HCT116 (cell line): ENCODE measurements around the gene TMEM161B. TPM values are rescaled to one million over a fixed set of nuclear protein-coding genes. Genes with fewer than 3 reads are reported as not detected.

ENCODE experiments used
- ATAC-seq: fragments of 200-7000 bp; cut with Tn5 transposase; 2 replicates; pipeline ENCODE4 v1.9.1; 2020; ENCODE audit warnings: mild to moderate bottlenecking, moderate library complexity
- BruUV-seq: library from RNA; stranded (reverse); fragments of 400-500 nt; replicated peaks from 2 replicates; lab custom pipeline; 2021; lab: Mats Ljungman, UMichigan
- CTCF ChIA-PET: fragments of 300-600 bp; sonication (Branson Sonifier 250); formaldehyde crosslinking; loops from one replicate; lab custom pipeline; 2021; ENCODE audit warnings: antibody characterized with exemption; lab: Charles Lee
- POLR2A ChIA-PET: fragments of 300-600, 350-600 bp; sonication (Branson Sonifier 250); formaldehyde crosslinking; loops from one replicate; lab custom pipeline; 2021; ENCODE audit warnings: antibody characterized with exemption; lab: Charles Lee
- RAD21 ChIA-PET, 2 experiments: fragments of 300-600 bp; sonication (Branson Sonifier 250); formaldehyde crosslinking; loops; one replicate each; lab custom pipeline; 2023; ENCODE audit warnings: low total read pairs in 2 of 2; ENCODE audit not compliant: uncharacterized antibody in 2 of 2, unreplicated experiment in 2 of 2, low non-redundant PET in 1 of 2; lab: Charles Lee
- DNase-seq: peaks from one replicate; pipeline ENCODE4 v3.0.0-alpha.2; 2010; ENCODE audit warnings: low read depth, low spot score
- H2AFZ ChIP-seq: fragments of 200-600 bp; shearing (Covaris generic), sonication (generic); 2 replicates; pipeline ENCODE4 v1.6.1; 2017; ENCODE audit warnings: low read depth, mixed run types, mixed read lengths, antibody characterized with exemption, low read length; ENCODE audit not compliant: poor library complexity, severe bottlenecking
- H3K27ac ChIP-seq: 2 replicates; pipeline ENCODE4 v1.5.1; 2012; ENCODE audit warnings: low read depth, low read length
- H3K27me3 ChIP-seq: fragments of 200-600 bp; sonication (generic); 2 replicates; pipeline ENCODE4 v1.6.1; 2016; ENCODE audit warnings: mixed run types, low read length, mixed read lengths; ENCODE audit not compliant: insufficient read depth
- H3K36me3 ChIP-seq, 2 experiments: fragments of 200-500 bp in 1 of 2; fragments of 200-600 bp in 1 of 2; sonication (Bioruptor generic) in 1 of 2; sonication (generic) in 1 of 2; 2 replicates each; pipeline versions ENCODE4 v1.5.1 to v1.6.1; 2014 to 2016; ENCODE audit warnings: low read length in 2 of 2, inconsistent platforms in 1 of 2, mixed read lengths in 1 of 2, mixed run types in 1 of 2; ENCODE audit not compliant: insufficient read depth in 2 of 2, control insufficient read depth in 1 of 2
- H3K4me1 ChIP-seq, 2 experiments: fragments of 200-600 bp in 1 of 2; sonication (generic) in 1 of 2; 2 replicates each; pipeline versions ENCODE4 v1.5.1 to v1.6.1; 2012 to 2017; ENCODE audit warnings: low read length in 2 of 2, inconsistent platforms in 1 of 2, mild to moderate bottlenecking in 1 of 2, mixed read lengths in 1 of 2, mixed run types in 1 of 2, moderate library complexity in 1 of 2; ENCODE audit not compliant: insufficient read depth in 2 of 2, control insufficient read depth in 1 of 2
- H3K4me2 ChIP-seq: fragments of 200-600 bp; sonication (generic); 2 replicates; pipeline ENCODE4 v1.6.1; 2017; ENCODE audit warnings: mixed run types, low read length, mixed read lengths
- H3K4me3 ChIP-seq, 2 experiments: fragments of 200-600 bp in 1 of 2; sonication (generic) in 1 of 2; replicated peaks in 1 of 2; 2 replicates each; pipeline ENCODE4 v1.5.1; 2011 to 2016; ENCODE audit warnings: low read length in 2 of 2, control low read depth in 1 of 2, low read depth in 1 of 2, mild to moderate bottlenecking in 1 of 2, mixed read lengths in 1 of 2, mixed run types in 1 of 2
- H3K79me2 ChIP-seq: fragments of 200-600 bp; sonication (generic); 2 replicates; pipeline ENCODE4 v1.6.1; 2017; ENCODE audit warnings: mild to moderate bottlenecking, mixed run types, low read length, moderate library complexity, mixed read lengths; ENCODE audit not compliant: insufficient read depth
- H3K9ac ChIP-seq: fragments of 200-600 bp; sonication (generic); 2 replicates; pipeline ENCODE4 v1.6.1; 2016; ENCODE audit warnings: low read length, mixed read lengths
- H3K9me2 ChIP-seq: fragments of 200-600 bp; sonication (generic), shearing (Covaris generic); 2 replicates; pipeline ENCODE4 v1.6.1; 2017; ENCODE audit warnings: mixed run types, mild to moderate bottlenecking, moderate library complexity; ENCODE audit not compliant: insufficient read depth
- H3K9me3 ChIP-seq, 2 experiments: fragments of 200-500 bp in 1 of 2; fragments of 200-600 bp in 1 of 2; sonication (Bioruptor generic) in 1 of 2; sonication (generic) in 1 of 2; 2 replicates each; pipeline ENCODE4 v1.6.1; 2014 to 2017; ENCODE audit warnings: low read length in 2 of 2, mixed read lengths in 2 of 2, inconsistent platforms in 1 of 2, low read depth in 1 of 2, mild to moderate bottlenecking in 1 of 2, mixed run types in 1 of 2, moderate library complexity in 1 of 2; ENCODE audit not compliant: control insufficient read depth in 1 of 2, insufficient read depth in 1 of 2
- H4K20me1 ChIP-seq: fragments of 200-600 bp; sonication (generic), shearing (Covaris generic); 2 replicates; pipeline ENCODE4 v1.6.1; 2017; ENCODE audit warnings: mixed run types, mild to moderate bottlenecking, moderate library complexity; ENCODE audit not compliant: insufficient read depth
- CEBPB ChIP-seq: IDR thresholded peaks from 2 replicates; pipeline ENCODE4 v1.6.1; 2012; ENCODE audit warnings: low read depth
- EZH2phosphoT487 ChIP-seq: fragments of 200-600 bp; IDR thresholded peaks from 2 replicates; pipeline ENCODE4 v1.6.1; 2018; ENCODE audit warnings: antibody characterized with exemption, borderline replicate concordance
- FOSL1 ChIP-seq: IDR thresholded peaks from 2 replicates; pipeline ENCODE4 v1.6.1; 2012; ENCODE audit warnings: low read depth
- MAX ChIP-seq: IDR thresholded peaks from 2 replicates; pipeline ENCODE4 v1.6.1; 2012
- POLR2A ChIP-seq: IDR thresholded peaks from 2 replicates; pipeline ENCODE4 v1.7.0; 2011; ENCODE audit warnings: borderline replicate concordance; ENCODE audit not compliant: insufficient read depth, insufficient read length; ENCODE audit errors: extremely low read depth
- SP1 ChIP-seq: IDR thresholded peaks from 2 replicates; pipeline ENCODE4 v1.6.1; 2012; ENCODE audit warnings: low read depth
- YY1 ChIP-seq: IDR thresholded peaks from 2 replicates; pipeline ENCODE4 v1.6.1; 2011; ENCODE audit warnings: low read length, low read depth, moderate library complexity, mild to moderate bottlenecking; ENCODE audit not compliant: insufficient replicate concordance; ENCODE audit errors: extremely low read depth
- ZBTB33 ChIP-seq: IDR thresholded peaks from 2 replicates; pipeline ENCODE4 v1.6.1; 2011; ENCODE audit warnings: mild to moderate bottlenecking, low read length, moderate library complexity; ENCODE audit not compliant: insufficient replicate concordance; ENCODE audit errors: extremely low read depth
- intact Hi-C: fragments of 100-400 bp; cut with micrococcal nuclease; formaldehyde crosslinking; loops from 2 replicates; pipeline ENCODE4 v1.10.0; 2022
- total RNA-seq: library from RNA; stranded (reverse); gene quantifications from one replicate; pipeline ENCODE4 v1.2.1, GENCODE V29; 2021; ENCODE audit not compliant: unreplicated experiment

Gene TMEM161B
- total RNA-seq, 1 experiment from 2014 or later: 22.1 TPM

- TF ChIP-seq CEBPB (no peak), ZBTB33 (no peak), FOSL1 (no peak)
Measured at GRCh38 chr5:88235828-88236227, 32.8 kb downstream of the TMEM161B start (continued).

- no peaks in the 10 kb centered on the region for H4K20me1 ChIP-seq
- BruUV-seq: no TSS peak
- H3K36me3 ChIP-seq: peaks cover 0 to 2% of the 10 kb centered on the region in 2 experiments; a peak in 2 of 4 replicates
- no peaks in the 10 kb centered on the region for H3K4me1 ChIP-seq
- H3K9me3 ChIP-seq: no peaks in the 10 kb centered on the region
- DNase-seq: no peak
- H3K27me3 ChIP-seq: no peaks in the 10 kb centered on the region
- no peak overlapping the region for H3K27ac ChIP-seq
- no peak overlapping the region for H3K9ac ChIP-seq
- H3K79me2 ChIP-seq: peaks cover 39% of the 10 kb centered on the region
- no peak overlapping the region for H3K4me2 ChIP-seq
- TF ChIP-seq ZBTB33 (no peak), SP1 (no peak), MAX (no peak), POLR2A (no peak), EZH2phosphoT487 (no peak), YY1 (no peak)
- TF ChIP-seq, all 23 proteins: peak for 0
- ATAC-seq: no peak
- no peak overlapping the region for H2AFZ ChIP-seq
- RAD21 ChIA-PET: no interaction called here
- no peaks in the 10 kb centered on the region for H3K9me2 ChIP-seq
- POLR2A ChIA-PET: no interaction called here
- CTCF ChIA-PET: no interaction called here
- intact Hi-C loops: no loop called here
- H3K4me3 ChIP-seq: no peak overlapping the region
Measured at GRCh38 chr5:88235346-88235745, 33.3 kb downstream of the TMEM161B start.
